DND-41 (cell line): ENCODE data around the gene HIGD1B.

Source experiments
- CTCF ChIP-seq: IDR thresholded peaks from 2 replicates; pipeline ENCODE4 v1.5.1; 2012; ENCODE audit warnings: borderline replicate concordance, low read length, moderate library complexity, mild to moderate bottlenecking; ENCODE audit not compliant: poor library complexity, severe bottlenecking; ENCODE audit errors: extremely low read depth
- EZH2 ChIP-seq: IDR thresholded peaks from 3 replicates; pipeline ENCODE4 v1.6.1; 2012; ENCODE audit warnings: borderline replicate concordance, low read depth, mild to moderate bottlenecking, moderate library complexity, low read length, inconsistent platforms; ENCODE audit not compliant: severe bottlenecking

- TF ChIP-seq EZH2 (no peak), CTCF (no peak)
Observed at GRCh38 chr17:44804302-44805089, 43.2 kb upstream of the HIGD1B start.
